GM11168 (cell line): ENCODE measurements around the gene WWC1.

Source experiments
- in situ Hi-C: fragments of 300-500 bp; cut with MboI; formaldehyde crosslinking; loops from one replicate; pipeline ENCODE4 v1.12.0; 2022; ENCODE audit warnings: low sequenced_read_pairs; ENCODE audit not compliant: unreplicated experiment

WWC1 gene

GRCh38 chr5:168359820-168360460 lies 68.5 kb downstream of the WWC1 start:
- in situ Hi-C loops: no loop called here

GRCh38 chr5:168360521-168361285 lies 69.3 kb downstream of the WWC1 start:
- in situ Hi-C loops: no loop called here

- in situ Hi-C loops: no loop called here
Measured at GRCh38 chr5:168362097-168362885, 70.8 kb downstream of the WWC1 start.

- in situ Hi-C loops: no loop called here
Measured at GRCh38 chr5:168364151-168364661, 72.8 kb downstream of the WWC1 start.

- in situ Hi-C loops: no loop called here
Measured at GRCh38 chr5:168364750-168365550, 73.5 kb downstream of the WWC1 start.

GRCh38 chr5:168365581-168366081 lies 74.2 kb downstream of the WWC1 start:
- in situ Hi-C loops: no loop called here

GRCh38 chr5:168366116-168366515 lies 74.7 kb downstream of the WWC1 start:
- in situ Hi-C loops: no loop called here

- in situ Hi-C loops: no loop called here
Measured at GRCh38 chr5:168368854-168369253, 77.4 kb downstream of the WWC1 start.

- in situ Hi-C loops: no loop called here
Measured at GRCh38 chr5:168370831-168371230, 79.4 kb downstream of the WWC1 start.

GRCh38 chr5:168372356-168372946 lies 81.0 kb downstream of the WWC1 start:
- in situ Hi-C loops: no loop called here

- in situ Hi-C loops: no loop called here
Measured at GRCh38 chr5:168374532-168374931, 83.1 kb downstream of the WWC1 start.

GRCh38 chr5:168375214-168375613 lies 83.8 kb downstream of the WWC1 start:
- in situ Hi-C loops: no loop called here

- in situ Hi-C loops: no loop called here
Measured at GRCh38 chr5:168377525-168377924, 86.1 kb downstream of the WWC1 start.

- in situ Hi-C loops: no loop called here
Measured at GRCh38 chr5:168378741-168379140, 87.3 kb downstream of the WWC1 start.

- in situ Hi-C loops: no loop called here
Measured at GRCh38 chr5:168382421-168382820, 91.0 kb downstream of the WWC1 start.

- in situ Hi-C loops: no loop called here
Measured at GRCh38 chr5:168390491-168390890, 99.0 kb downstream of the WWC1 start.

GRCh38 chr5:168393773-168394172 lies 102.3 kb downstream of the WWC1 start:
- in situ Hi-C loops: no loop called here

- in situ Hi-C loops: no loop called here
Measured at GRCh38 chr5:168400429-168401220, 109.2 kb downstream of the WWC1 start.

GRCh38 chr5:168401226-168401625 lies 109.8 kb downstream of the WWC1 start:
- in situ Hi-C loops: no loop called here
